Cerebellar cortex (tissue), 1 donor: ENCODE results near the gene SLC7A10.
"Not testable (repeated sequence)": the region's sequence is repeated elsewhere in the genome, so short reads cannot be mapped to it uniquely, and the experiment has no call there.

Source experiments
- DNase-seq: peaks from one replicate; pipeline ENCODE4 v3.0.0-alpha.2; 2015; ENCODE audit warnings: low spot score

The SLC7A10 gene

GRCh38 chr19:33176670-33177416 is 48.8 kb downstream of the SLC7A10 start:
- DNase-seq, result peak; percentile 98

- peak; percentile 50 for DNase-seq
Observed at GRCh38 chr19:33175886-33176669, 49.6 kb downstream of the SLC7A10 start.

- DNase-seq, result no peak
Observed at GRCh38 chr19:33175156-33175782, 50.4 kb downstream of the SLC7A10 start.

GRCh38 chr19:33174186-33174585 is 51.5 kb downstream of the SLC7A10 start:
- DNase-seq, result no peak

- no peak for DNase-seq
Observed at GRCh38 chr19:33171916-33172359, 53.7 kb downstream of the SLC7A10 start.

- DNase-seq, result no peak
Observed at GRCh38 chr19:33171222-33171795, 54.3 kb downstream of the SLC7A10 start.

- no peak for DNase-seq
Observed at GRCh38 chr19:33168528-33168927, 57.1 kb downstream of the SLC7A10 start.

- no peak for DNase-seq
Observed at GRCh38 chr19:33167438-33167837, 58.2 kb downstream of the SLC7A10 start.

- DNase-seq, result not testable (repeated sequence)
Observed at GRCh38 chr19:33166037-33166436, 59.6 kb downstream of the SLC7A10 start.

- no peak for DNase-seq
Observed at GRCh38 chr19:33163481-33163880, 62.2 kb downstream of the SLC7A10 start.

GRCh38 chr19:33161201-33161600 is 64.4 kb downstream of the SLC7A10 start:
- DNase-seq, result no peak

- DNase-seq, result no peak
Observed at GRCh38 chr19:33159893-33160292, 65.8 kb downstream of the SLC7A10 start.

GRCh38 chr19:33159149-33159548 is 66.5 kb downstream of the SLC7A10 start:
- no peak for DNase-seq
